Ammon's horn (tissue), 1 donor: Measurements from ENCODE around the gene FZD10.

Experiments used
- DNase-seq: peaks from one replicate; pipeline ENCODE4 v3.0.0-alpha.2; 2016; ENCODE audit warnings: low spot score

FZD10 gene

GRCh38 chr12:130131801-130132200, 30.5 kb upstream of the FZD10 start:
- no peak for DNase-seq

- DNase-seq = no peak
Observed at GRCh38 chr12:130132831-130133511, 29.3 kb upstream of the FZD10 start.

GRCh38 chr12:130133851-130134562, 28.3 kb upstream of the FZD10 start:
- no peak for DNase-seq

GRCh38 chr12:130134563-130134915, 27.7 kb upstream of the FZD10 start:
- no peak for DNase-seq

- DNase-seq = no peak
Observed at GRCh38 chr12:130136509-130137039, 25.7 kb upstream of the FZD10 start.

- no peak for DNase-seq
Observed at GRCh38 chr12:130137040-130138018, 24.9 kb upstream of the FZD10 start.

GRCh38 chr12:130138478-130138877, 23.8 kb upstream of the FZD10 start:
- DNase-seq = no peak

GRCh38 chr12:130139567-130140421, 22.5 kb upstream of the FZD10 start:
- no peak for DNase-seq

- no peak for DNase-seq
Observed at GRCh38 chr12:130141105-130141504, 21.2 kb upstream of the FZD10 start.

GRCh38 chr12:130141901-130142683, 20.2 kb upstream of the FZD10 start:
- no peak for DNase-seq

GRCh38 chr12:130142736-130143135, 19.5 kb upstream of the FZD10 start:
- DNase-seq = no peak

GRCh38 chr12:130143136-130143535, 19.1 kb upstream of the FZD10 start:
- no peak for DNase-seq

- DNase-seq = no peak
Observed at GRCh38 chr12:130144256-130144655, 18.0 kb upstream of the FZD10 start.

GRCh38 chr12:130145731-130146130, 16.5 kb upstream of the FZD10 start:
- peak; percentile 17 for DNase-seq

- no peak for DNase-seq
Observed at GRCh38 chr12:130146176-130146931, 15.9 kb upstream of the FZD10 start.

GRCh38 chr12:130147875-130148596, 14.2 kb upstream of the FZD10 start:
- DNase-seq = no peak

GRCh38 chr12:130151846-130152245, 10.4 kb upstream of the FZD10 start:
- no peak for DNase-seq

- DNase-seq = no peak
Observed at GRCh38 chr12:130152386-130152785, 9.9 kb upstream of the FZD10 start.

- DNase-seq = no peak
Observed at GRCh38 chr12:130153803-130154202, 8.5 kb upstream of the FZD10 start.
